K562 (cell line): ENCODE measurements around the gene CHERP. TPM values are rescaled to one million over a fixed set of nuclear protein-coding genes. Genes with fewer than 3 reads are reported as not detected.

Experiments used
- ATAC-seq: fragments of 200-7000 bp; cut with Tn5 transposase; 3 replicates; pipeline ENCODE4 v1.9.1; 2020; ENCODE audit warnings: moderate library complexity
- BruUV-seq: library from RNA; stranded (reverse); fragments of 400-500 nt; replicated peaks from 2 replicates; lab custom pipeline; 2021; lab: Mats Ljungman, UMichigan
- CTCF ChIA-PET: fragments of 300-600 bp; formaldehyde crosslinking; extraction: SDS; loops from one replicate; lab custom pipeline; 2021; ENCODE audit warnings: low intra/inter-chr PET ratio; lab: Yijun Ruan, JAX
- POLR2A ChIA-PET: fragments of 300-600, 350-650 bp; sonication (Branson Sonifier 250); formaldehyde crosslinking; extraction: SDS; loops from one replicate; lab custom pipeline; 2021; ENCODE audit warnings: antibody characterized with exemption, inconsistent platforms; lab: Yijun Ruan, JAX
- DNase-seq, 4 experiments: peaks; one replicate each; pipeline versions ENCODE4 v3.0.0 to v3.0.0-alpha.2; 2011 to 2018; ENCODE audit warnings: low spot score in 3 of 4, mixed read lengths in 3 of 4; ENCODE audit errors: extremely low read depth in 1 of 4
- FAIRE-seq: peaks from 2 replicates; lab custom pipeline; 2011; peaks lifted over from hg19 to GRCh38; lab: Jason Lieb, UNC
- H2AFZ ChIP-seq: 2 replicates; pipeline ENCODE4 v1.6.0; 2011; ENCODE audit warnings: low read depth, low read length, control low read depth, inconsistent platforms
- H3K27ac ChIP-seq: fragments of 200-600 bp; 3 replicates; pipeline ENCODE4 v1.8.0; 2011; ENCODE audit warnings: low read depth, mild to moderate bottlenecking, control low read depth, inconsistent platforms, low read length, moderate library complexity, mixed read lengths; ENCODE audit errors: extremely low read depth
- H3K27me3 ChIP-seq, 2 experiments: fragments of 300-600 bp in 1 of 2; 2 replicates in 1 of 2; 3 replicates in 1 of 2; pipeline versions ENCODE4 v1.6.0 to v1.8.0; 2011; ENCODE audit warnings: inconsistent platforms in 2 of 2, low read length in 2 of 2, mild to moderate bottlenecking in 1 of 2, mixed read lengths in 1 of 2, moderate library complexity in 1 of 2; ENCODE audit not compliant: control insufficient read depth in 2 of 2, insufficient read depth in 2 of 2
- H3K36me3 ChIP-seq: fragments of 300-600 bp; 3 replicates; pipeline ENCODE4 v1.8.0; 2011; ENCODE audit warnings: mild to moderate bottlenecking, low read length, inconsistent platforms; ENCODE audit not compliant: control insufficient read depth, insufficient read depth
- H3K4me1 ChIP-seq, 2 experiments: fragments of 200-600 bp in 1 of 2; replicated peaks in 1 of 2; 2 replicates in 1 of 2; 3 replicates in 1 of 2; pipeline versions ENCODE4 v1.5.1 to v1.8.0; 2011; ENCODE audit warnings: inconsistent platforms in 2 of 2, low read length in 2 of 2, mild to moderate bottlenecking in 1 of 2, mixed read lengths in 1 of 2, moderate library complexity in 1 of 2; ENCODE audit not compliant: control insufficient read depth in 2 of 2, insufficient read depth in 2 of 2
- H3K4me2 ChIP-seq: 2 replicates; pipeline ENCODE4 v1.6.1; 2011; ENCODE audit warnings: low read length, control low read depth, inconsistent platforms, mixed read lengths; ENCODE audit not compliant: insufficient read depth
- H3K4me3 ChIP-seq: fragments of 200-600 bp; sonication (generic), shearing (Covaris generic); 2 replicates; pipeline ENCODE4 v1.5.1; 2016; ENCODE audit warnings: control low read depth, inconsistent platforms
- H3K79me2 ChIP-seq: fragments of 200-600 bp; 3 replicates; pipeline ENCODE4 v1.8.0; 2011; ENCODE audit warnings: low read length, inconsistent platforms; ENCODE audit not compliant: control insufficient read depth, insufficient read depth
- H3K9ac ChIP-seq, 2 experiments: 2 replicates each; pipeline versions ENCODE4 v1.6.0 to v1.6.1; 2011; ENCODE audit warnings: low read depth in 2 of 2, low read length in 2 of 2, control low read depth in 1 of 2, inconsistent platforms in 1 of 2, mild to moderate bottlenecking in 1 of 2, mixed read lengths in 1 of 2; ENCODE audit not compliant: insufficient read depth in 1 of 2
- H3K9me1 ChIP-seq: one replicate; pipeline ENCODE4 v1.6.0; 2011; ENCODE audit warnings: inconsistent platforms, mild to moderate bottlenecking, low read length, moderate library complexity; ENCODE audit not compliant: control insufficient read depth, insufficient read depth
- H3K9me3 ChIP-seq: replicated peaks from 2 replicates; pipeline ENCODE4 v1.5.1; 2011; ENCODE audit warnings: low read depth, low read length, inconsistent platforms; ENCODE audit not compliant: control insufficient read depth, insufficient read depth
- H4K20me1 ChIP-seq: replicated peaks from 2 replicates; pipeline ENCODE4 v1.6.1; 2011; ENCODE audit warnings: low read length, inconsistent platforms, mixed read lengths; ENCODE audit not compliant: control insufficient read depth, insufficient read depth
- CBX3 ChIP-seq, 2 experiments: IDR thresholded peaks; 1 replicate in 1 of 2; 2 replicates in 1 of 2; pipeline ENCODE4 v1.6.1; 2012; ENCODE audit warnings: inconsistent platforms in 2 of 2, low read length in 2 of 2, borderline replicate concordance in 1 of 2, control low read depth in 1 of 2
- CTBP1 ChIP-seq: fragments of 450-650 bp; IDR thresholded peaks from 2 replicates; pipeline ENCODE4 v1.6.1; 2016; ENCODE audit warnings: borderline replicate concordance
- EHMT2 ChIP-seq: fragments of 450-650 bp; IDR thresholded peaks from 2 replicates; pipeline ENCODE4 v1.6.1; 2018; ENCODE audit warnings: antibody characterized with exemption
- GMEB1 ChIP-seq: fragments of 250-450 bp; sonication (Bioruptor Pico); IDR thresholded peaks from 2 replicates; pipeline ENCODE4 v1.4.0; 2020; ENCODE audit warnings: mild to moderate bottlenecking
- MCM3 ChIP-seq: fragments of 450-650 bp; IDR thresholded peaks from 2 replicates; pipeline ENCODE4 v1.6.1; 2016
- THAP7 ChIP-seq: fragments of 250-450 bp; sonication (Bioruptor Pico); IDR thresholded peaks from 2 replicates; pipeline ENCODE4 v1.5.0; 2021
- U2AF2 ChIP-seq: fragments of 200-400 bp; formaldehyde crosslinking; optimal IDR thresholded peaks from 2 replicates; pipeline ENCODE3; 2017; ENCODE audit warnings: low read depth, mild to moderate bottlenecking, low read length
- ZNF584 ChIP-seq: fragments of 200-800 bp; sonication (Bioruptor generic); IDR thresholded peaks from 2 replicates; pipeline ENCODE4 v1.6.1; 2016; ENCODE audit warnings: low read depth, mild to moderate bottlenecking, missing genetic modification characterization, missing compliant biosample characterization
- WGBS: fragments of 100-300 bp; shearing (Covaris generic); methylation state at CpG from one replicate; pipeline ENCODE4 v1.1.6; 2016; ENCODE audit warnings: low coverage, mixed read lengths; ENCODE audit not compliant: insufficient coverage; ENCODE audit errors: missing lambda C conversion rate; 5-methylcytosine and 5-hydroxymethylcytosine counted together
- in situ Hi-C: fragments of 300-500 bp; cut with MboI; formaldehyde crosslinking; loops from 4 replicates; pipeline ENCODE4 v1.15.0; 2018; ENCODE audit warnings: inconsistent platforms, mixed read lengths
- intact Hi-C: fragments of 100-400 bp; cut with micrococcal nuclease; formaldehyde crosslinking; loops from 2 replicates; pipeline ENCODE4 v1.14.2; 2022
- polyA plus RNA-seq, 8 experiments: library from polyadenylated mRNA; depleted of rRNA in 4 of 8; stranded (reverse) in 5 of 8; unstranded in 3 of 8; fragments of >200 nt; fragmentation: Nextera tagmentation in 2 of 8; fragmentation: Illumina TruSeq in 1 of 8; extraction: Ambion mirVana in 2 of 8; extraction: Trizol in 1 of 8; gene quantifications; 2 replicates each; pipeline versions ENCODE4 v1.2.1 to v1.2.3, GENCODE V29; 2011 to 2014; ENCODE audit warnings: inconsistent platforms in 1 of 8, missing spikeins in 1 of 8
- total RNA-seq, 7 experiments: library from RNA; depleted of rRNA in 6 of 7; stranded (reverse); fragments of >200 nt in 6 of 7; fragmentation: Illumina TruSeq in 2 of 7; extraction: Trizol in 2 of 7; gene quantifications; 2 replicates each; pipeline versions ENCODE4 v1.2.1 to v1.2.3, GENCODE V29; 2011 to 2021; ENCODE audit warnings: low replicate concordance in 1 of 7

CHERP gene
- total and polyA plus RNA-seq, 9 of the 15 experiments (the other 6 are each of a cell fraction or from before 2014, with no cell fraction given): 0.60 to 85.1 (median 7.8) TPM

- ATAC-seq: no peak
- POLR2A ChIA-PET: interaction anchor here (0.7 kb wide), 2 partner anchors 118 to 160 kb away, joined by 3 to 4 read pairs; no protein-coding TSS in a partner anchor
- Histone ChIP-seq H3K36me3 (peaks cover 70% of the 10 kb centered on the region; the same call in 2 of the 3 replicates), H3K9ac (no peak overlapping the region), H4K20me1 (peaks cover 9% of the 10 kb centered on the region; the same call in 1 of the 2 replicates)
- intact Hi-C loops: no loop called here
- WGBS: 83% methylated on average over 4 of the region's 4 CpGs
- TF ChIP-seq GMEB1 (CRISPR knock-in tag): no peak
- no peak for TF ChIP-seq ZNF584 (CRISPR knock-in tag)
- no peak for TF ChIP-seq U2AF2
- no peak for TF ChIP-seq THAP7 (CRISPR knock-in tag)
- no peak for TF ChIP-seq MCM3
- no peak for TF ChIP-seq EHMT2
- TF ChIP-seq CBX3 (IDR thresholded peaks at IDR 0.05; ENCODE audit: borderline replicate concordance in 1 of 2, low read length in 2 of 2): no peak
- no peak for TF ChIP-seq CTBP1
- TF ChIP-seq, all 486 proteins: peak for 0
- H3K9me3 ChIP-seq: no peaks in the 10 kb centered on the region
- H3K4me1 ChIP-seq: peaks cover 34 to 54% of the 10 kb centered on the region in 2 experiments; a peak in 4 of 5 replicates
- H2AFZ ChIP-seq: no peak overlapping the region
- peaks cover 8% of the 10 kb centered on the region for H3K9me1 ChIP-seq
- CTCF ChIA-PET: no interaction called here
- no peak for DNase-seq
- H3K79me2 ChIP-seq: peaks cover 88% of the 10 kb centered on the region
- no TSS peak for BruUV-seq
- no peak overlapping the region for H3K4me2 ChIP-seq
- in situ Hi-C loops: no loop called here
- H3K27ac ChIP-seq: no peak overlapping the region; the same call in 2 of the 3 replicates
- H3K4me3 ChIP-seq: no peak overlapping the region
- FAIRE-seq: no peak
- H3K27me3 ChIP-seq: no peaks in the 10 kb centered on the region; a peak in 1 of 5 replicates
Measured at GRCh38 chr19:16579381-16579780, 37.1 kb upstream of the CHERP start.
